Fibroblast of villous mesenchyme (primary cell): ENCODE results near the gene DLEC1. TPM values are rescaled to one million over a fixed set of nuclear protein-coding genes. Genes with fewer than 3 reads are reported as not detected.

Experiments
- DNase-seq: peaks from one replicate; pipeline ENCODE4 v3.0.0-alpha.2; 2010; ENCODE audit warnings: low read depth
- H3K4me3 ChIP-seq: 2 replicates; pipeline ENCODE4 v1.5.1; 2011; ENCODE audit warnings: low read depth, mild to moderate bottlenecking, low read length
- CTCF ChIP-seq: IDR thresholded peaks from 2 replicates; pipeline ENCODE4 v1.5.1; 2012; ENCODE audit warnings: low read depth, mild to moderate bottlenecking, low read length; ENCODE audit not compliant: insufficient read depth
- total RNA-seq: library from RNA; depleted of rRNA; stranded (reverse); fragments of >200 nt; gene quantifications from 2 replicates; pipeline ENCODE4 v1.2.3, GENCODE V29; 2012

Gene DLEC1
- total RNA-seq, 1 donor = under 0.01 TPM

DNA sequence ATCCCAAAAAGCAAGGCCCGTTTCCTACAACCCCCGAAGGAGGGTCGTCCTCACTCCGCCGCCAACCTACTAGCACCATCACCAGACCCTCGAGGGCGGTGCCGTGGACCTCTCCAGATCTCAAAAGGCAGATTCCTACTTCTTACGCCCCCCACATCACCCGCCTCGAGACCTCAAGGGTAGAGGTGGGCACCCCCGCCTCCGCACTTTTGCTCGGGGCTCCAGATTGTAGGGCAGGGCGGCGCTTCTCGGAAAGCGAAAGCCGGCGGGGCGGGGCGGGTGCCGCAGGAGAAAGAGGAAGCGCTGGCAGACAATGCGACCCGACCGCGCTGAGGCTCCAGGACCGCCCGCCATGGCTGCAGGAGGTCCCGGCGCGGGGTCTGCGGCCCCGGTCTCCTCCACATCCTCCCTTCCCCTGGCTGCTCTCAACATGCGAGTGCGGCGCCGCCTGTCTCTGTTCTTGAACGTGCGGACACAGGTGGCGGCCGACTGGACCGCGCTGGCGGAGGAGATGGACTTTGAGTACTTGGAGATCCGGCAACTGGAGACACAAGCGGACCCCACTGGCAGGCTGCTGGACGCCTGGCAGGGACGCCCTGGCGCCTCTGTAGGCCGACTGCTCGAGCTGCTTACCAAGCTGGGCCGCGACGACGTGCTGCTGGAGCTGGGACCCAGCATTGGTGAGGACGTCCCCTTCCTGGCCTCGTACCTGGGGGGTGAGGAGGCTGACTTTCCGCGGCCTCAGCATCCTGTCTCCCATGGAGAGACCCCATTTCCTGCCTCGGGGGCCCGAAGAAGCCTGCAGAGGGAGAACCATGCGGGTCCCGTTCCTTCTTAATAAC lies 99.6 kb downstream of the DLEC1 start, which contains the start of gene MYD88:
Gene MYD88, plus strand, starts transcription at position 313 of the 842 bp plus-strand sequence. Its CDS starts 40 bp downstream, at position 353.
- peak; percentile 65 for DNase-seq
- no peak for TF ChIP-seq CTCF
- peak within 1 kb of the TSS; percentile 71 for H3K4me3 ChIP-seq

DNA sequence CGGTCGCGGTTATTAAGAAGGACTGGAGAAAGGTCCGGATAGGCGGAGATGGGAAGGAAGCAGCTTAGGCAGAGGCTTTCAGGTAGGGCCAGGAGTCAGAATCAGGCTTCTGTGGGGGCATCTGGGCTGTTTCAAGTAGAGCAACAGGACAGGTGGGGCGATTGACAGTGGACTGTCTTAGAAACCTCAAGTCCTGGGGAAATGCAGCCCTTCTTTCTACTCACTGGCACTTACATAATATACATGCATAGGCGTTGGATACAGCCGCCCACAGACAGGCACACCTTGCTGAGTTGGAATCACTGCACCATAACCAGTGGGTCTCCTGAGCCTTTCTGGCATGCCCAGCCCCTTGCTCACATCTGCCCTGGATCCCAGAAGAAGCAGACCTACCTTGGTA lies 100.2 kb downstream of the DLEC1 start:
- H3K4me3 ChIP-seq = peak overlapping the region; percentile 71
- TF ChIP-seq CTCF = no peak
- DNase-seq = peak; percentile 13

DNA sequence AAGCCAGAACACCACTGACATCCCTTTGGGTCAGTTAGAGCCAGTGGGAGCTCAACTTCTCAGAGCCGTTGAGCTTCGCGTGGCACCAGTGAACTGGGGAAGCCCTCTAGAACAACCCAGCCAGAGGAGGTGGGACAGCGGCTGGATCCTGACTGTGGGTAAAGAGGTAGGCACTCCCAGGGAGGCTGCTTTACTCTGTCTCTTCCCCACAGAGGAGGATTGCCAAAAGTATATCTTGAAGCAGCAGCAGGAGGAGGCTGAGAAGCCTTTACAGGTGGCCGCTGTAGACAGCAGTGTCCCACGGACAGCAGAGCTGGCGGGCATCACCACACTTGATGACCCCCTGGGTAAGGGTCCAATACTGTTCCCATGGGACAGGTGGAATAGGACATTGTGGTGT lies 100.6 kb downstream of the DLEC1 start:
- DNase-seq = no peak
- no peak for TF ChIP-seq CTCF
- peak overlapping the region; percentile 71 for H3K4me3 ChIP-seq

GRCh38 chr3:38140326-38141172 lies 101.5 kb downstream of the DLEC1 start:
- H3K4me3 ChIP-seq = no peak overlapping the region
- DNase-seq = no peak
- no peak for TF ChIP-seq CTCF

DNA sequence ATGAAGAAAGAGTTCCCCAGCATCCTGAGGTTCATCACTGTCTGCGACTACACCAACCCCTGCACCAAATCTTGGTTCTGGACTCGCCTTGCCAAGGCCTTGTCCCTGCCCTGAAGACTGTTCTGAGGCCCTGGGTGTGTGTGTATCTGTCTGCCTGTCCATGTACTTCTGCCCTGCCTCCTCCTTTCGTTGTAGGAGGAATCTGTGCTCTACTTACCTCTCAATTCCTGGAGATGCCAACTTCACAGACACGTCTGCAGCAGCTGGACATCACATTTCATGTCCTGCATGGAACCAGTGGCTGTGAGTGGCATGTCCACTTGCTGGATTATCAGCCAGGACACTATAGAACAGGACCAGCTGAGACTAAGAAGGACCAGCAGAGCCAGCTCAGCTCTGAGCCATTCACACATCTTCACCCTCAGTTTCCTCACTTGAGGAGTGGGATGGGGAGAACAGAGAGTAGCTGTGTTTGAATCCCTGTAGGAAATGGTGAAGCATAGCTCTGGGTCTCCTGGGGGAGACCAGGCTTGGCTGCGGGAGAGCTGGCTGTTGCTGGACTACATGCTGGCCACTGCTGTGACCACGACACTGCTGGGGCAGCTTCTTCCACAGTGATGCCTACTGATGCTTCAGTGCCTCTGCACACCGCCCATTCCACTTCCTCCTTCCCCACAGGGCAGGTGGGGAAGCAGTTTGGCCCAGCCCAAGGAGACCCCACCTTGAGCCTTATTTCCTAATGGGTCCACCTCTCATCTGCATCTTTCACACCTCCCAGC lies 102.4 kb downstream of the DLEC1 start:
- DNase-seq = no peak
- no peak for TF ChIP-seq CTCF
- H3K4me3 ChIP-seq = no peak overlapping the region

DNA sequence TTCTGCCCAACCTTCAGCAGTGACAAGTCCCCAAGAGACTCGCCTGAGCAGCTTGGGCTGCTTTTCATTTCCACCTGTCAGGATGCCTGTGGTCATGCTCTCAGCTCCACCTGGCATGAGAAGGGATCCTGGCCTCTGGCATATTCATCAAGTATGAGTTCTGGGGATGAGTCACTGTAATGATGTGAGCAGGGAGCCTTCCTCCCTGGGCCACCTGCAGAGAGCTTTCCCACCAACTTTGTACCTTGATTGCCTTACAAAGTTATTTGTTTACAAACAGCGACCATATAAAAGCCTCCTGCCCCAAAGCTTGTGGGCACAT lies 102.9 kb downstream of the DLEC1 start:
- no peak for DNase-seq
- TF ChIP-seq CTCF = no peak
- H3K4me3 ChIP-seq = no peak overlapping the region
